B cell (primary cell): Measurements from ENCODE around the gene SESN3. TPM values are rescaled to one million over a fixed set of nuclear protein-coding genes. Genes with fewer than 3 reads are reported as not detected.

ENCODE experiments used
- ATAC-seq: fragments of 200-7000 bp; cut with Tn5 transposase; one replicate; pipeline ENCODE4 v1.10.0; 2021; ENCODE audit warnings: low read depth, mild to moderate bottlenecking, moderate number of reproducible peaks, moderate library complexity
- CTCF ChIA-PET: fragments of 350-600 bp; sonication (Branson Sonifier 250); formaldehyde crosslinking; loops from one replicate; lab custom pipeline; 2021; ENCODE audit warnings: antibody characterized with exemption, inconsistent platforms; lab: Charles Lee
- POLR2A ChIA-PET: fragments of 350-600 bp; sonication (Branson Sonifier 250); formaldehyde crosslinking; loops from one replicate; lab custom pipeline; 2021; ENCODE audit warnings: antibody characterized with exemption; lab: Charles Lee
- DNase-seq: peaks from one replicate; pipeline ENCODE4 v3.0.0; 2013
- H2AFZ ChIP-seq: 2 replicates; pipeline ENCODE4 v1.6.1; 2012; ENCODE audit warnings: mild to moderate bottlenecking, low read depth, low read length; ENCODE audit not compliant: insufficient read depth, poor library complexity, severe bottlenecking
- H3K27ac ChIP-seq, 2 donors: 1 replicate in 1 of 2; 2 replicates in 1 of 2; pipeline ENCODE4 v1.5.1; 2012 to 2013; ENCODE audit warnings: low read length in 2 of 2, mild to moderate bottlenecking in 2 of 2, moderate library complexity in 1 of 2
- H3K27me3 ChIP-seq, 4 experiments: fragments of 200-600 bp in 1 of 4; sonication (generic) in 1 of 4; replicated peaks in 1 of 4; 1 replicate in 2 of 4; 2 replicates in 2 of 4; pipeline versions ENCODE4 v1.6.1 to v1.7.0; 2013 to 2016; ENCODE audit warnings: low read length in 3 of 4, mild to moderate bottlenecking in 2 of 4, mixed read lengths in 1 of 4, moderate library complexity in 1 of 4; ENCODE audit not compliant: insufficient read depth in 4 of 4, control insufficient read depth in 3 of 4; ENCODE audit errors: control extremely low read depth in 1 of 4
- H3K36me3 ChIP-seq, 2 experiments: replicated peaks in 1 of 2; 1 replicate in 1 of 2; 2 replicates in 1 of 2; pipeline versions ENCODE4 v1.6.1 to v1.7.1; 2013; ENCODE audit warnings: low read length in 1 of 2; ENCODE audit not compliant: insufficient read depth in 2 of 2, control insufficient read depth in 1 of 2; ENCODE audit errors: control extremely low read depth in 1 of 2, extremely low read depth in 1 of 2
- H3K4me1 ChIP-seq, 2 donors: fragments of 200-600 bp in 1 of 2; sonication (generic) in 1 of 2; 1 replicate in 1 of 2; 2 replicates in 1 of 2; pipeline versions ENCODE4 v1.5.1 to v1.6.1; 2013 to 2017; ENCODE audit warnings: low read length in 2 of 2; ENCODE audit not compliant: control insufficient read depth in 2 of 2, insufficient read depth in 2 of 2
- H3K4me2 ChIP-seq: replicated peaks from 2 replicates; pipeline ENCODE3; 2012; ENCODE audit warnings: mild to moderate bottlenecking, low read depth, low read length; ENCODE audit not compliant: poor library complexity, severe bottlenecking
- H3K4me3 ChIP-seq, 5 experiments: fragments of 200-600 bp in 1 of 5; sonication (generic) in 1 of 5; 1 replicate in 3 of 5; 2 replicates in 2 of 5; pipeline versions ENCODE4 v1.5.1 to v1.7.0; 2011 to 2016; ENCODE audit warnings: low read length in 4 of 5, mild to moderate bottlenecking in 4 of 5, low read depth in 2 of 5, control low read depth in 1 of 5, moderate library complexity in 1 of 5; ENCODE audit not compliant: insufficient read depth in 1 of 5; ENCODE audit errors: control extremely low read depth in 1 of 5, extremely low read depth in 1 of 5
- H3K79me2 ChIP-seq: fragments of 200-600 bp; sonication (generic); one replicate; pipeline ENCODE4 v1.6.0; 2016; ENCODE audit warnings: low read length; ENCODE audit not compliant: control insufficient read depth, insufficient read depth
- H3K9ac ChIP-seq: fragments of 200-600 bp; sonication (generic); 2 replicates; pipeline ENCODE4 v1.6.1; 2017; ENCODE audit warnings: mild to moderate bottlenecking, low read length, moderate library complexity
- H3K9me3 ChIP-seq, 3 donors: one replicate each; pipeline versions ENCODE4 v1.6.1 to v1.7.1; 2013; ENCODE audit warnings: low read length in 2 of 3; ENCODE audit not compliant: control insufficient read depth in 2 of 3, insufficient read depth in 1 of 3; ENCODE audit errors: control extremely low read depth in 1 of 3
- H4K20me1 ChIP-seq: 2 replicates; pipeline ENCODE4 v1.6.0; 2012; ENCODE audit warnings: mild to moderate bottlenecking, low read length; ENCODE audit not compliant: insufficient read depth, control insufficient read depth, poor library complexity, severe bottlenecking
- H3K27ac Mint-ChIP-seq: one replicate; pipeline ENCODE4 v1.8.0; 2021; ENCODE audit warnings: mixed read lengths
- H3K27me3 Mint-ChIP-seq: one replicate; pipeline ENCODE4 v1.8.0; 2021; ENCODE audit warnings: mixed read lengths
- H3K4me1 Mint-ChIP-seq: one replicate; pipeline ENCODE4 v1.8.0; 2021; ENCODE audit warnings: mixed read lengths
- H3K4me3 Mint-ChIP-seq: one replicate; pipeline ENCODE4 v1.8.0; 2021; ENCODE audit warnings: mixed read lengths
- H3K9me3 Mint-ChIP-seq: one replicate; pipeline ENCODE4 v1.8.0; 2022; ENCODE audit warnings: mixed read lengths; ENCODE audit not compliant: insufficient read depth
- EZH2 ChIP-seq: IDR thresholded peaks from 2 replicates; pipeline ENCODE4 v1.6.1; 2012; ENCODE audit warnings: borderline replicate concordance, low read depth, mild to moderate bottlenecking, moderate library complexity, low read length; ENCODE audit not compliant: insufficient read depth, poor library complexity, severe bottlenecking
- WGBS: methylation state at CpG from one replicate; pipeline ENCODE4 v1.1.5; 2013; ENCODE audit warnings: missing lambda C conversion rate; ENCODE audit not compliant: insufficient coverage; 5-methylcytosine and 5-hydroxymethylcytosine counted together
- intact Hi-C: fragments of 100-400 bp; cut with micrococcal nuclease; formaldehyde crosslinking; loops from one replicate; pipeline ENCODE4 v1.10.0; 2022
- polyA plus RNA-seq: library from polyadenylated mRNA; depleted of rRNA; stranded (reverse); fragments of >200 nt; gene quantifications from 2 replicates; pipeline ENCODE4 v1.2.3, GENCODE V29; 2012
- total RNA-seq, 2 donors: library from RNA; stranded (reverse); fragments of 120-200 nt in 1 of 2; gene quantifications; 1 replicate in 1 of 2; 2 replicates in 1 of 2; pipeline versions ENCODE4 v1.2.3 to v1.2.4, GENCODE V29; 2013 to 2022
- TF ChIP-seq, protein P1 (sequence below): fragments of 200-600 bp; IDR thresholded peaks from one replicate; pipeline ENCODE4 v1.8.0; 2022; ENCODE audit warnings: antibody characterized with exemption, mild to moderate bottlenecking

Gene SESN3
- total and polyA plus RNA-seq, 2 donors (not counting 1 experiment from before 2014, with no cell fraction given): 10.1 to 519 TPM

GRCh38 chr11:95267601-95268213 is 36.7 kb upstream of the SESN3 start:
- CTCF ChIA-PET: interaction anchor here (0.5 to 1.6 kb wide), 2 partner anchors 12 to 14 kb away, joined by 3 read pairs; no protein-coding TSS in a partner anchor
- H3K9me3 Mint-ChIP-seq: no peaks in the 10 kb centered on the region

More at GRCh38 chr11:95267601-95268213, 36.7 kb upstream of the SESN3 start:
- H3K27me3 Mint-ChIP-seq: no peaks in the 10 kb centered on the region
- Histone ChIP-seq H3K27me3 (no peaks in the 10 kb centered on the region), H3K79me2 (no peaks in the 10 kb centered on the region), H3K27ac (no peak overlapping the region), H2AFZ (no peak overlapping the region), H4K20me1 (no peaks in the 10 kb centered on the region), H3K9ac (no peak overlapping the region), H3K36me3 (no peaks in the 10 kb centered on the region), H3K9me3 (no peaks in the 10 kb centered on the region), H3K4me2 (no peak overlapping the region), H3K4me3 (no peak overlapping the region), H3K4me1 (peaks cover 10 to 12% of the 10 kb centered on the region in 2 donors)
- intact Hi-C loops: loop anchor here (5.0 kb wide), 1 partner anchor 35 kb away; the partner anchor contains the start of gene SESN3
- no peak overlapping the region for H3K4me3 Mint-ChIP-seq
- TF ChIP-seq EZH2: no peak
- TF ChIP-seq, protein P1, sequence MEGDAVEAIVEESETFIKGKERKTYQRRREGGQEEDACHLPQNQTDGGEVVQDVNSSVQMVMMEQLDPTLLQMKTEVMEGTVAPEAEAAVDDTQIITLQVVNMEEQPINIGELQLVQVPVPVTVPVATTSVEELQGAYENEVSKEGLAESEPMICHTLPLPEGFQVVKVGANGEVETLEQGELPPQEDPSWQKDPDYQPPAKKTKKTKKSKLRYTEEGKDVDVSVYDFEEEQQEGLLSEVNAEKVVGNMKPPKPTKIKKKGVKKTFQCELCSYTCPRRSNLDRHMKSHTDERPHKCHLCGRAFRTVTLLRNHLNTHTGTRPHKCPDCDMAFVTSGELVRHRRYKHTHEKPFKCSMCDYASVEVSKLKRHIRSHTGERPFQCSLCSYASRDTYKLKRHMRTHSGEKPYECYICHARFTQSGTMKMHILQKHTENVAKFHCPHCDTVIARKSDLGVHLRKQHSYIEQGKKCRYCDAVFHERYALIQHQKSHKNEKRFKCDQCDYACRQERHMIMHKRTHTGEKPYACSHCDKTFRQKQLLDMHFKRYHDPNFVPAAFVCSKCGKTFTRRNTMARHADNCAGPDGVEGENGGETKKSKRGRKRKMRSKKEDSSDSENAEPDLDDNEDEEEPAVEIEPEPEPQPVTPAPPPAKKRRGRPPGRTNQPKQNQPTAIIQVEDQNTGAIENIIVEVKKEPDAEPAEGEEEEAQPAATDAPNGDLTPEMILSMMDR: no peak
- no CpG with 5 or more reads among the region's 1 CpG for WGBS
- no peak for DNase-seq
- peaks cover 23% of the 10 kb centered on the region for H3K4me1 Mint-ChIP-seq
- POLR2A ChIA-PET: interaction anchor here (1.0 kb wide), 1 partner anchor 16 kb away, joined by 3 read pairs; no protein-coding TSS in a partner anchor
- H3K27ac Mint-ChIP-seq: no peak overlapping the region
- ATAC-seq: no peak
